GM18526 (cell line): Measurements from ENCODE around the gene LETM1.
A peak's percentile ranks its signal among the peaks of the same experiment; 100 is the strongest.

ENCODE experiments used
- POLR2A ChIP-seq: IDR thresholded peaks from 3 replicates; pipeline ENCODE4 v1.6.1; 2011; ENCODE audit not compliant: insufficient read length; ENCODE audit errors: extremely low read depth

Gene LETM1

DNA sequence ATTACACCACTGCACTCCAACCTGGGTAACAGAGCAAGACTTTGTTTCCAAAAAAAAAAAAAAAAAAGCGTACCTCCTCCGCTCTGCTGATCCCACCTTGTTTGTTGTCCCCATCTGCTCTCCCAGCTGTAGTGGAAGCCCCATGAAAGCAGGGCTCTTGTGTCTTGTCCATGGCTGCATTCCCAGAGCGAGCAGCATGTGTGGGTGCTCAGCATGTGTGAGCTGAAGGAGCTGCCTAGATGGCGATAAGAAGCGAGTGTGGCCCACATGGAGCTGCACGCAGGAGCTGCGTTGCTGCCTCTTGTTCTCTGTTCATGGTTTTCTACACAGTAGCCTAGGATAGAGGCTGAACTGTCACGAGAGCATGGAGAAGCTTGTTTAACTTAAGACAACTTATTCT, 27.6 kb upstream of the LETM1 start:
- TF ChIP-seq POLR2A = no peak

GRCh38 chr4:1882850-1883271, 26.9 kb upstream of the LETM1 start:
- no peak for TF ChIP-seq POLR2A

DNA sequence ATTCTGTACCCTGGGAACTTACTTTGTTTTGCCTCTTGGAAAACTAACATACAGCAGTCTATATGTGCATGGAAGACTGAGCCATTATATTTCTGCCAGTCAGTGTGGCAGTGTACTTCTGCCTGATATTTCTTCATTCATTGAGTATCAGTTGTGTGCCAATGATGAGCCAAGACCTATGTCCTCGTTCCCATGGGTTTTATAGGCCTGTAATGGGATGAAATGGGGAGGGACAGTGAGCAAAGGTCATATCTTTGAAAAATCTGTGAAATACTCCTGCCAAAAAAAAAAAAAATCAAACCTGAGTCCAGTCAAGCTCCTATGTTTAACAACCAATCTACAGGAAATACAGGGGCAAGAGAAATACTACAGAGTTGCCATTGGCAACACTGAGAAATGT, 24.4 kb upstream of the LETM1 start:
- no peak for TF ChIP-seq POLR2A

DNA sequence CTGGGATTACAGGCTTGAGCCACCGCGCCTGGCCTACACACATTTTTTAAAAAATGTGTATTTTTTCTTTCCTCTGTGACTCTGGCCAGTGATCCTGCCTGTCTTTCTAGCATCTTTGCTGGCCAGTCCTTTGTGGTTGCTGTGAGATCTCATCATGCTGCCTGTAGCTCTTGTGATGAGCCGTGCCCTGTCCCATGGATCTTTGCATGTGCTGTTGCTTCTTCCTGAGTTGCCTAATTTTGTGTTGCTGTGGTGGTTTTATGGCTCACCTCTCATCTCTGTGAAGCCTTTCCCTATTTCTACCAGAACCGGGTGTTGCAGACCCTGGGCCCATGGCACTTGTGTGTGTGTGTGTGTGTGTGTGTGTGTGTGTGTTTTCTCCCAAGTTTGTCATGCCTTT, 23.5 kb upstream of the LETM1 start:
- TF ChIP-seq POLR2A = no peak

DNA sequence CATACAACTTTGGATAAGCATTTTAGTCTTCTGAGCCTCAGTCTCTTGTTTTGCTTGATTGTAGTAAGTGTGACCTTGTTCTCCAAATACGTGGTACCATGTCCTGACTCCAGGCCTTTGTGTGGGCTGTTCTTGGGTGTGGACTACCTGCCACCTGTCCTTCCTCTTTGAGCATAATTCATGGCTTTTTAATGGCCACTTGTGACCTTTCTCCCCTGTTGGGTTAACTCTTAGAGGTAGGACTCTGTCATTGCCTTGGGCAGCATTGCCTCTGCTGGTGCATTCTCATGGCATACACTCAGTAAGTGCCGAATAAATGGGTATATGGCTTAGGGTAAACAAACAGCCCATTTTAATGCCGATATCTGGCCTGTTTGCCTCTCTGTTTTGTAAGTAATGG, 18.2 kb upstream of the LETM1 start:
- TF ChIP-seq POLR2A = no peak

- no peak for TF ChIP-seq POLR2A
Measured at GRCh38 chr4:1873776-1874175, 17.8 kb upstream of the LETM1 start.

GRCh38 chr4:1873291-1873690, 17.3 kb upstream of the LETM1 start:
- TF ChIP-seq POLR2A = no peak

DNA sequence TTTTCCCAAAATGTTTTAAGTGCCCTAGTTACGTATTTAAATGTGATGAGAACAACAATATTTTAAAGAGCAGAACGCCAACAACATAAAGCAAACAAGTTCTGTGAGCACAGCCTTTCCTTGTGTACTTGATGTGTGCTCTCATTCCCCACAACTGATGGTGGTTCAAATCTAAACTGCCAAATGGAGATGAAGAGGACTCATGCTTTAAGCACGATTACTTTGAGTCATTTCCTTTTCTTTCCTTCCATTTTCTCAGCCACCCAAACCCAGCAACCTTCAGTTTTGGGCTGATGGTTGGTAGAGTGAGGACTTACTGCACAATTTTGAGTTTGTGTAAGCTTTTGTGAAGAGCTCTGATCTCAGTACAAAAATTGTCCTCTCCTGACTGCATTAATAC, 16.9 kb upstream of the LETM1 start:
- TF ChIP-seq POLR2A = no peak

GRCh38 chr4:1871471-1872021, 15.6 kb upstream of the LETM1 start:
- TF ChIP-seq POLR2A = no peak

GRCh38 chr4:1870578-1871443, 14.9 kb upstream of the LETM1 start, which contains the start of gene NSD2:
Gene NSD2, plus strand, starts transcription at chr4:1871393. Its CDS starts 29,262 bp downstream, at chr4:1900655.
- TF ChIP-seq POLR2A = peak; percentile 78

DNA sequence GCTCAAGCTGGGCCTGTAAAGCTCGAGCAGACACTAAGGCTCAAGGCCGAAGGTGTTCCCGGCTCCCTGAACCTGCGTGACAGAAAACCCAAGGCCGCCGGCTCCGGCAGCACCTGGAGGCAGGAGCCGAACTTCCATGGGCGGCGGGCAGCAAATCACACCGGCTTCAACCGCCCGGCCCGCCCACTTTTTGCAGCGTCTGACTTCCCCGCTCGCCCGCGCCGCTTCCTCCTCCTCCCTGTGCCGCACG, 14.3 kb upstream of the LETM1 start:
- TF ChIP-seq POLR2A = no peak

GRCh38 chr4:1869530-1870327, 13.8 kb upstream of the LETM1 start:
- no peak for TF ChIP-seq POLR2A

DNA sequence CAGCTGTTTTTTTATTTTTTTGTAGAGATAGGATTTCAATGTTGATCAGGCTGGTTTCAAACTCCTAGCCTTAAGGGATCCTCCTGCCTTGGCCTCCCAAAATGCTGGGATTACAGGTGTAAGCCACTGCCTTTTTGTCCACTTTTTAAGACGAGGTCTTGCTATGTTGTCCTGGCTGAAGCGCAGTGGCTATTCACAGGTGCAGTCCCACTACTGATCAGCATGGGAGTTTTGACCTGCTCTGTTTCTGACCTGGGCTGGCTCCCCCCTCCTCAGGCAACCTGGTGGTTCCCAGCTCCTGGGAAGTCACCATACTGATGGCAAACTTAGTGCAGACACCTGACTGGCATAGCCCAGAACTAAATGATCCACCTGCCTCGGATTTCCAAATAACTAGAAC, 13.0 kb upstream of the LETM1 start:
- TF ChIP-seq POLR2A = no peak

- TF ChIP-seq POLR2A = no peak
Measured at GRCh38 chr4:1868293-1868692, 12.3 kb upstream of the LETM1 start.

DNA sequence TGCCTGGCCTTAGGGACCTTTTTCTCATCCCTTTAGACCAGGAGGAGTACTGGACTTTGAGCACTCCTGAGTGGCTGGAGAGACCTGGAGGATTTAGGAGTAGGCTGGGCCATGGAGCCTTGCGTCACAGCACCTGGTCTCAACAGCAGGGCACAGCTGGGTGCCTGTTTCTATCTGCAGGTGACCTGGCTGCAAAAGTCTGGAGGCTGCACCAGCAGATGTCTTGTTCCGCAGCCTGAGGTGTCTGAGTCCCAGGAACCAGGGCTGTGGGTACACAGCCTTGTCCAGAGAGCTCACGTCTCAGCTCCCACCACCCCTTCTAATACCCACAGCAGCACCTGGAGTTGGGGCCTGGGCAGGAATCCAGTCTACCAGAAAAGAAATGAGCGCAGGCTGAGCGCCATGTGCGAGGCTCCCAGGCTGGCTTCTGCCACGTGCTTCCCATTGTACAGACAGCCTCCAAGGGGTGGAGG, 10.3 kb upstream of the LETM1 start:
- no peak for TF ChIP-seq POLR2A
